Erythroblast (primary cell): ENCODE data around the gene SLC23A3.

Experiments used
- GATA1 ChIP-seq: IDR thresholded peaks from 2 replicates; pipeline ENCODE4 v1.6.1; 2011; ENCODE audit warnings: low read depth, mild to moderate bottlenecking, control low read depth, low read length, moderate library complexity
- POLR2A ChIP-seq: IDR thresholded peaks from 2 replicates; pipeline ENCODE4 v1.6.1; 2011; ENCODE audit warnings: mild to moderate bottlenecking, low read length

DNA sequence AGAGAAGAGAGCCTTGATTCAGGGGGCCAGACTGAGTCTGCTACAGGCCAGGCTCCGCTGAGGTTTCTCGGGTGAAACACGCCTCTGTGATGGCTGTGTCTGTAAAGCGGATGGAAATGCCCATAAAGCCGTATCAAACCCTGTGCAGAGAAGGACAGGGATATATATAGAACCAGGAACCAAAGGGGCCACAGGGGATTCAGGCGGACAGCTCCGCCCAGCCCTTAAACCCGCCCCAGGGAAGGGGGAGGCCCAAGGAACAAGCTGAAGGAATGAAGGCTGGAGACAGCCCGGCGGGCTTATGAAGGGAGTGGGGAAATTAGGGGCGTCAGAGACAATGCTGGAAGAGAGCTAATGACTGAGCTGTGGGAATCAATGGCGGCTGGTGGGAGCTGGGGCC is 51.3 kb downstream of the SLC23A3 start:
- TF ChIP-seq POLR2A (no peak), GATA1 (no peak)
